Mucosa of rectum (tissue), 2 donors: ENCODE measurements around the gene CYP24A1.

ENCODE experiments used
- H3K27ac ChIP-seq, 2 donors: one replicate each; pipeline ENCODE4 v1.7.0; 2013; ENCODE audit warnings: inconsistent platforms in 2 of 2, low read depth in 2 of 2, low read length in 2 of 2
- H3K27me3 ChIP-seq, 2 donors: one replicate each; pipeline ENCODE4 v1.7.0; 2013; ENCODE audit warnings: low read length in 2 of 2; ENCODE audit not compliant: control insufficient read depth in 2 of 2, insufficient read depth in 2 of 2
- H3K36me3 ChIP-seq, 2 donors: one replicate each; pipeline ENCODE4 v1.7.0; 2013; ENCODE audit warnings: low read length in 2 of 2; ENCODE audit not compliant: control insufficient read depth in 2 of 2, insufficient read depth in 2 of 2
- H3K4me1 ChIP-seq, 2 donors: one replicate each; pipeline ENCODE4 v1.7.0; 2013; ENCODE audit warnings: low read length in 2 of 2, mild to moderate bottlenecking in 1 of 2; ENCODE audit not compliant: control insufficient read depth in 2 of 2, insufficient read depth in 2 of 2
- H3K4me3 ChIP-seq, 2 donors: one replicate each; pipeline ENCODE4 v1.7.0; 2013; ENCODE audit warnings: low read length in 2 of 2
- H3K9ac ChIP-seq, 2 donors: one replicate each; pipeline ENCODE4 v1.7.0; 2013; ENCODE audit warnings: low read length in 2 of 2, low read depth in 1 of 2, mild to moderate bottlenecking in 1 of 2
- H3K9me3 ChIP-seq, 2 donors: one replicate each; pipeline ENCODE4 v1.7.0; 2013; ENCODE audit warnings: low read length in 2 of 2; ENCODE audit not compliant: control insufficient read depth in 2 of 2
- donor health status: healthy.
- donor health status: Normal muscosa, but diverticular disease.

CYP24A1 gene

GRCh38 chr20:54176610-54177009 lies 2.8 kb upstream of the CYP24A1 start:
- Histone ChIP-seq H3K36me3 (no peaks in the 10 kb centered on the region), H3K4me1 (peaks cover 0 to 5% of the 10 kb centered on the region in 2 donors), H3K9ac (no peak overlapping the region), H3K9me3 (no peaks in the 10 kb centered on the region), H3K27me3 (peaks cover 33 to 34% of the 10 kb centered on the region in 2 donors), H3K27ac (no peak overlapping the region), H3K4me3 (no peak overlapping the region)

- Histone ChIP-seq H3K4me3 (no peak overlapping the region), H3K36me3 (no peaks in the 10 kb centered on the region), H3K4me1 (peaks cover 0 to 5% of the 10 kb centered on the region in 2 donors), H3K27me3 (peaks cover 50 to 54% of the 10 kb centered on the region in 2 donors), H3K27ac (no peak overlapping the region), H3K9me3 (no peaks in the 10 kb centered on the region), H3K9ac (no peak overlapping the region)
Observed at GRCh38 chr20:54174457-54175175, 830 bp upstream of the CYP24A1 start.

GRCh38 chr20:54172856-54173652 lies 732 bp downstream of the CYP24A1 start:
- H3K4me1 ChIP-seq: peaks cover 0 to 5% of the 10 kb centered on the region in 2 donors
- H3K9me3 ChIP-seq: no peaks in the 10 kb centered on the region
- H3K9ac ChIP-seq: no peak overlapping the region
- no peak overlapping the region for H3K4me3 ChIP-seq
- peaks cover 56 to 66% of the 10 kb centered on the region in 2 donors for H3K27me3 ChIP-seq
- H3K36me3 ChIP-seq: no peaks in the 10 kb centered on the region
- no peak overlapping the region for H3K27ac ChIP-seq

GRCh38 chr20:54172532-54172855 lies 1.3 kb downstream of the CYP24A1 start:
- Histone ChIP-seq H3K27me3 (peaks cover 59 to 69% of the 10 kb centered on the region in 2 donors), H3K36me3 (no peaks in the 10 kb centered on the region), H3K4me1 (peaks cover 0 to 5% of the 10 kb centered on the region in 2 donors), H3K27ac (no peak overlapping the region), H3K4me3 (no peak overlapping the region), H3K9me3 (no peaks in the 10 kb centered on the region), H3K9ac (no peak overlapping the region)

- peaks cover 0 to 5% of the 10 kb centered on the region in 2 donors for H3K4me1 ChIP-seq
- H3K27ac ChIP-seq: no peak overlapping the region
Observed at GRCh38 chr20:54170963-54171362, 2.8 kb downstream of the CYP24A1 start.

GRCh38 chr20:54170026-54170471 lies 3.7 kb downstream of the CYP24A1 start:
- Histone ChIP-seq H3K9ac (no peak overlapping the region), H3K4me3 (no peak overlapping the region), H3K27me3 (peaks cover 57 to 65% of the 10 kb centered on the region in 2 donors), H3K4me1 (peaks cover 0 to 5% of the 10 kb centered on the region in 2 donors), H3K36me3 (no peaks in the 10 kb centered on the region), H3K9me3 (no peaks in the 10 kb centered on the region), H3K27ac (no peak overlapping the region)

More at GRCh38 chr20:54170963-54171362, 2.8 kb downstream of the CYP24A1 start:
- no peaks in the 10 kb centered on the region for H3K36me3 ChIP-seq
- no peak overlapping the region for H3K9ac ChIP-seq
- peaks cover 59 to 69% of the 10 kb centered on the region in 2 donors for H3K27me3 ChIP-seq
- no peaks in the 10 kb centered on the region for H3K9me3 ChIP-seq
- H3K4me3 ChIP-seq: no peak overlapping the region

GRCh38 chr20:54168961-54169862 lies 4.6 kb downstream of the CYP24A1 start:
- peaks cover 0 to 2% of the 10 kb centered on the region in 2 donors for H3K4me1 ChIP-seq
- H3K9ac ChIP-seq: no peak overlapping the region
- H3K9me3 ChIP-seq: no peaks in the 10 kb centered on the region
- no peak overlapping the region for H3K27ac ChIP-seq
- H3K4me3 ChIP-seq: no peak overlapping the region
- H3K27me3 ChIP-seq: peaks cover 52 to 58% of the 10 kb centered on the region in 2 donors
- no peaks in the 10 kb centered on the region for H3K36me3 ChIP-seq

GRCh38 chr20:54167909-54168872 lies 5.6 kb downstream of the CYP24A1 start:
- Histone ChIP-seq H3K27me3 (peaks cover 45 to 52% of the 10 kb centered on the region in 2 donors), H3K4me1 (peaks cover 0 to 2% of the 10 kb centered on the region in 2 donors), H3K4me3 (no peak overlapping the region), H3K9ac (no peak overlapping the region), H3K27ac (no peak overlapping the region), H3K9me3 (no peaks in the 10 kb centered on the region), H3K36me3 (no peaks in the 10 kb centered on the region)

GRCh38 chr20:54166987-54167662 lies 6.7 kb downstream of the CYP24A1 start:
- no peak overlapping the region for H3K9ac ChIP-seq
- H3K27me3 ChIP-seq: peaks cover 34 to 41% of the 10 kb centered on the region in 2 donors
- no peak overlapping the region for H3K4me3 ChIP-seq
- H3K4me1 ChIP-seq: no peaks in the 10 kb centered on the region
- H3K27ac ChIP-seq: no peak overlapping the region
- H3K36me3 ChIP-seq: no peaks in the 10 kb centered on the region
- no peaks in the 10 kb centered on the region for H3K9me3 ChIP-seq
